Sigmoid colon (tissue), 7 donors: ENCODE results near the gene SHKBP1. TPM values are rescaled to one million over a fixed set of nuclear protein-coding genes. Genes with fewer than 3 reads are reported as not detected.

ENCODE experiments used
- DNase-seq: peaks from one replicate; pipeline ENCODE4 v3.0.0-alpha.2; 2019
- H3K27ac ChIP-seq, 4 donors: fragments of 200-600 bp; sonication (generic); one replicate each; pipeline ENCODE4 v1.5.1; 2016 to 2019; ENCODE audit warnings: mild to moderate bottlenecking in 1 of 4
- H3K27me3 ChIP-seq, 3 donors: fragments of 200-600 bp; sonication (generic); one replicate each; pipeline ENCODE4 v1.5.1; 2019; ENCODE audit warnings: mild to moderate bottlenecking in 1 of 3
- H3K36me3 ChIP-seq, 4 donors: fragments of 200-600 bp; sonication (generic); one replicate each; pipeline ENCODE4 v1.5.1; 2016 to 2019
- H3K4me1 ChIP-seq, 4 donors: fragments of 200-600 bp; sonication (generic); one replicate each; pipeline ENCODE4 v1.5.1; 2017 to 2019
- H3K4me3 ChIP-seq, 4 donors: fragments of 200-600 bp; sonication (generic); one replicate each; pipeline ENCODE4 v1.5.1; 2017 to 2019; ENCODE audit warnings: mild to moderate bottlenecking in 2 of 4, moderate library complexity in 1 of 4
- H3K9me3 ChIP-seq, 4 donors: fragments of 200-600 bp in 3 of 4; sonication (generic) in 3 of 4; one replicate each; pipeline versions ENCODE4 v1.5.1 to v1.6.1; 2013 to 2019
- CTCF ChIP-seq, 4 experiments: fragments of 450-650 bp in 3 of 4; fragments of 200-600 bp in 1 of 4; IDR thresholded peaks; one replicate each; pipeline ENCODE4 v1.5.1; 2016 to 2019; ENCODE audit warnings: antibody characterized with exemption in 4 of 4, mild to moderate bottlenecking in 3 of 4, moderate library complexity in 2 of 4
- EP300 ChIP-seq, 4 donors: sonication (generic); formaldehyde crosslinking; IDR thresholded peaks; one replicate each; pipeline ENCODE4 v1.6.1; 2017; ENCODE audit warnings: antibody characterized with exemption in 4 of 4
- POLR2A ChIP-seq, 2 donors: fragments of 450-650 bp; IDR thresholded peaks; one replicate each; pipeline ENCODE4 v1.6.1; 2016; ENCODE audit warnings: antibody characterized with exemption in 2 of 2, mild to moderate bottlenecking in 2 of 2, moderate library complexity in 2 of 2
- POLR2AphosphoS5 ChIP-seq, 4 donors: sonication (generic); formaldehyde crosslinking; IDR thresholded peaks; one replicate each; pipeline ENCODE4 v1.6.1; 2017; ENCODE audit warnings: antibody characterized with exemption in 4 of 4
- WGBS, 2 donors: extraction: QIAGEN DNeasy Blood & Tissue Kit; methylation state at CpG; one replicate each; pipeline ENCODE4 v1.1.7; 2013; 5-methylcytosine and 5-hydroxymethylcytosine counted together
- intact Hi-C: fragments of 100-400 bp; cut with DNase I; formaldehyde crosslinking; loops from one replicate; pipeline ENCODE4 v1.15.1; 2023
- polyA plus RNA-seq, 3 donors: library from polyadenylated mRNA; stranded (reverse); fragments of 200-250 nt; gene quantifications; one replicate each; pipeline ENCODE4 v1.2.3, GENCODE V29; 2013
- total RNA-seq, 4 donors: library from RNA; depleted of rRNA; stranded (reverse); fragments of >200 nt; gene quantifications; one replicate each; pipeline ENCODE4 v1.1.0, GENCODE V29; 2016
- donor health status: healthy with polysubstance abuse.
- donor health status: Bipolar disorder and iron deficiency.
- donor health status: healthy.

The SHKBP1 gene
- total and polyA plus RNA-seq, 7 donors: 15.9 to 81.0 (median 36.3) TPM

GRCh38 chr19:40549007-40549708 is 27.5 kb upstream of the SHKBP1 start:
- Histone ChIP-seq H3K27ac (no peak overlapping the region), H3K9me3 (peaks cover 0 to 3% (median 0%) of the 10 kb centered on the region in 4 donors), H3K4me3 (no peak overlapping the region), H3K36me3 (no peaks in the 10 kb centered on the region), H3K27me3 (peaks cover 3 to 46% (median 21%) of the 10 kb centered on the region in 3 donors), H3K4me1 (peaks cover 0 to 10% (median 4%) of the 10 kb centered on the region in 4 donors)
- WGBS, 2 donors: 6 to 7% methylated on average over 43 of the region's 43 CpGs
- peak; percentile 75 for DNase-seq
- intact Hi-C loops: loop anchor here (2.0 kb wide), 1 partner anchor 50 kb away; no protein-coding TSS in a partner anchor
- no peak for TF ChIP-seq POLR2AphosphoS5 (IDR thresholded peaks at IDR 0.05)
- no peak for TF ChIP-seq POLR2A (IDR thresholded peaks at IDR 0.05)
- TF ChIP-seq CTCF (IDR thresholded peaks at IDR 0.05): peak; percentile 7 to 42 (median 18)
- TF ChIP-seq EP300 (IDR thresholded peaks at IDR 0.05): no peak

- Histone ChIP-seq H3K9me3 (peaks cover 0 to 3% (median 0%) of the 10 kb centered on the region in 4 donors), H3K36me3 (no peaks in the 10 kb centered on the region), H3K4me1 (peaks cover 0 to 10% (median 4%) of the 10 kb centered on the region in 4 donors), H3K27me3 (peaks cover 10 to 58% (median 30%) of the 10 kb centered on the region in 3 donors), H3K27ac (no peak overlapping the region), H3K4me3 (no peak overlapping the region)
- intact Hi-C loops: no loop called here
- DNase-seq: no peak
- TF ChIP-seq POLR2AphosphoS5 (IDR thresholded peaks at IDR 0.05): no peak
- WGBS, 2 donors: 85 to 94% methylated on average over 4 of the region's 4 CpGs
These were observed 25.7 kb upstream of the SHKBP1 start for GRCh38 chr19:40550951-40551350.

- H3K27ac ChIP-seq: no peak overlapping the region
- intact Hi-C loops: no loop called here
- WGBS, 2 donors: 84 to 91% methylated on average over 3 of the region's 3 CpGs
- peaks cover 10 to 58% (median 30%) of the 10 kb centered on the region in 3 donors for H3K27me3 ChIP-seq
- no peak overlapping the region for H3K4me3 ChIP-seq
- no peaks in the 10 kb centered on the region for H3K36me3 ChIP-seq
- H3K4me1 ChIP-seq: peaks cover 0 to 10% (median 4%) of the 10 kb centered on the region in 4 donors
- DNase-seq: no peak
- H3K9me3 ChIP-seq: no peaks in the 10 kb centered on the region
- TF ChIP-seq POLR2AphosphoS5 (IDR thresholded peaks at IDR 0.05) (no peak), CTCF (IDR thresholded peaks at IDR 0.05) (no peak), EP300 (IDR thresholded peaks at IDR 0.05) (no peak), POLR2A (IDR thresholded peaks at IDR 0.05) (no peak)
These were observed 23.8 kb upstream of the SHKBP1 start for GRCh38 chr19:40552848-40553247.

GRCh38 chr19:40553885-40554857 is 22.5 kb upstream of the SHKBP1 start:
- Histone ChIP-seq H3K4me1 (peaks cover 0 to 5% (median under 1%) of the 10 kb centered on the region in 4 donors), H3K27me3 (peaks cover 10 to 53% (median 26%) of the 10 kb centered on the region in 3 donors), H3K27ac (no peak overlapping the region), H3K9me3 (no peaks in the 10 kb centered on the region), H3K36me3 (no peaks in the 10 kb centered on the region), H3K4me3 (no peak overlapping the region)
- no peak for DNase-seq
- intact Hi-C loops: no loop called here
- TF ChIP-seq POLR2A (IDR thresholded peaks at IDR 0.05): no peak
- TF ChIP-seq POLR2AphosphoS5 (IDR thresholded peaks at IDR 0.05): no peak
- TF ChIP-seq CTCF (IDR thresholded peaks at IDR 0.05): no peak
- TF ChIP-seq EP300 (IDR thresholded peaks at IDR 0.05): no peak
- WGBS, 2 donors: 11 to 16% methylated on average over 69 of the region's 69 CpGs
